GM18526 (cell line): ENCODE results near the gene RBMS3.

ENCODE experiments used
- POLR2A ChIP-seq: IDR thresholded peaks from 3 replicates; pipeline ENCODE4 v1.6.1; 2011; ENCODE audit not compliant: insufficient read length; ENCODE audit errors: extremely low read depth

Gene RBMS3

GRCh38 chr3:29486917-29487316 is 206.0 kb downstream of the RBMS3 start:
- TF ChIP-seq POLR2A = no peak

- no peak for TF ChIP-seq POLR2A
Measured at GRCh38 chr3:29488922-29489321, 208.1 kb downstream of the RBMS3 start.

GRCh38 chr3:29493109-29493508 is 212.2 kb downstream of the RBMS3 start:
- no peak for TF ChIP-seq POLR2A

- TF ChIP-seq POLR2A = no peak
Measured at GRCh38 chr3:29494305-29495036, 213.6 kb downstream of the RBMS3 start.

- TF ChIP-seq POLR2A = no peak
Measured at GRCh38 chr3:29497282-29497681, 216.4 kb downstream of the RBMS3 start.

GRCh38 chr3:29502771-29503170 is 221.9 kb downstream of the RBMS3 start:
- no peak for TF ChIP-seq POLR2A

- no peak for TF ChIP-seq POLR2A
Measured at GRCh38 chr3:29503314-29503713, 222.4 kb downstream of the RBMS3 start.

GRCh38 chr3:29503958-29504357 is 223.1 kb downstream of the RBMS3 start:
- TF ChIP-seq POLR2A = no peak

- TF ChIP-seq POLR2A = no peak
Measured at GRCh38 chr3:29506502-29506901, 225.6 kb downstream of the RBMS3 start.

GRCh38 chr3:29511701-29512100 is 230.8 kb downstream of the RBMS3 start:
- TF ChIP-seq POLR2A = no peak

GRCh38 chr3:29512641-29513040 is 231.8 kb downstream of the RBMS3 start:
- no peak for TF ChIP-seq POLR2A

- no peak for TF ChIP-seq POLR2A
Measured at GRCh38 chr3:29513236-29513635, 232.4 kb downstream of the RBMS3 start.

GRCh38 chr3:29514170-29514569 is 233.3 kb downstream of the RBMS3 start:
- no peak for TF ChIP-seq POLR2A

- TF ChIP-seq POLR2A = no peak
Measured at GRCh38 chr3:29514912-29515311, 234.0 kb downstream of the RBMS3 start.

- TF ChIP-seq POLR2A = no peak
Measured at GRCh38 chr3:29515451-29515850, 234.6 kb downstream of the RBMS3 start.

- TF ChIP-seq POLR2A = no peak
Measured at GRCh38 chr3:29516164-29516563, 235.3 kb downstream of the RBMS3 start.

GRCh38 chr3:29520764-29521163 is 239.9 kb downstream of the RBMS3 start:
- TF ChIP-seq POLR2A = no peak

- no peak for TF ChIP-seq POLR2A
Measured at GRCh38 chr3:29521293-29521692, 240.4 kb downstream of the RBMS3 start.

- TF ChIP-seq POLR2A = no peak
Measured at GRCh38 chr3:29521751-29522150, 240.9 kb downstream of the RBMS3 start.
